ENCODE results near the gene TMEM63B. TPM values are rescaled to one million over a fixed set of nuclear protein-coding genes. Genes with fewer than 3 reads are reported as not detected.

The TMEM63B gene
- total RNA-seq, 1 donor: 6.5 TPM

Other genes starting within 250 kb of the TMEM63B start
- 20.5 TPM for gene MRPL14, start 102 bp upstream of the TMEM63B start, total RNA-seq
- 7.3 TPM for gene CAPN11, start 31.3 kb downstream of the TMEM63B start, total RNA-seq
- 0.27 TPM for gene MYMX, start 89.4 kb downstream of the TMEM63B start, total RNA-seq
- 26.9 TPM for gene SLC29A1, start 96.0 kb downstream of the TMEM63B start, total RNA-seq
- gene HSP90AB1, start 119.5 kb downstream of the TMEM63B start, total RNA-seq: 770 TPM
- gene SLC35B2, start 130.0 kb downstream of the TMEM63B start, total RNA-seq: 48.2 TPM
- gene NFKBIE, start 138.0 kb downstream of the TMEM63B start, total RNA-seq: 38.8 TPM
- under 0.01 TPM for gene TMEM151B, start 142.9 kb downstream of the TMEM63B start, total RNA-seq
- 19.9 TPM for gene AARS2, start 185.8 kb downstream of the TMEM63B start, total RNA-seq
- not detected for gene SPATS1, start 215.1 kb downstream of the TMEM63B start, total RNA-seq

All from hematopoietic multipotent progenitor cell (in vitro differentiated cells).